HepG2 (cell line): ENCODE measurements around the gene AGO4. TPM values are rescaled to one million over a fixed set of nuclear protein-coding genes. Genes with fewer than 3 reads are reported as not detected.

Experiments
- CBFB ChIP-seq: sonication (generic); formaldehyde crosslinking; IDR thresholded peaks from 2 replicates; pipeline ENCODE4 v1.4.0; 2020; ENCODE audit warnings: missing genetic modification reagents
- DMTF1 ChIP-seq: sonication (generic); formaldehyde crosslinking; IDR thresholded peaks from 2 replicates; pipeline ENCODE4 v1.4.0; 2020; ENCODE audit warnings: mild to moderate bottlenecking, missing genetic modification reagents
- E2F1 ChIP-seq: sonication (generic); formaldehyde crosslinking; IDR thresholded peaks from 2 replicates; pipeline ENCODE4 v1.5.0; 2020; ENCODE audit warnings: missing genetic modification reagents
- ELF3 ChIP-seq: IDR thresholded peaks from 2 replicates; pipeline ENCODE4 v1.6.1; 2016; ENCODE audit warnings: missing genetic modification reagents, missing compliant biosample characterization
- HOXA3 ChIP-seq: sonication (generic); formaldehyde crosslinking; IDR thresholded peaks from 2 replicates; pipeline ENCODE4 v1.5.0; 2020; ENCODE audit warnings: missing genetic modification reagents
- JUNB ChIP-seq: sonication (generic); formaldehyde crosslinking; IDR thresholded peaks from 2 replicates; pipeline ENCODE4 v1.8.0; 2022; ENCODE audit warnings: missing genetic modification reagents, mild to moderate bottlenecking, borderline replicate concordance
- MTERF4 ChIP-seq: sonication (generic); formaldehyde crosslinking; IDR thresholded peaks from 2 replicates; pipeline ENCODE4 v1.8.0; 2023; ENCODE audit warnings: mild to moderate bottlenecking, missing genetic modification reagents
- PITX1 ChIP-seq: sonication (generic); formaldehyde crosslinking; IDR thresholded peaks from 2 replicates; pipeline ENCODE4 v1.5.1; 2020; ENCODE audit warnings: mild to moderate bottlenecking, missing genetic modification reagents
- ZFP36 ChIP-seq: fragments of 150-350 bp; IDR thresholded peaks from 2 replicates; pipeline ENCODE4 v1.6.1; 2018; ENCODE audit warnings: borderline replicate concordance, low read length, low read depth; ENCODE audit not compliant: partially characterized antibody
- ZHX2 ChIP-seq, 2 experiments: sonication (generic) in 1 of 2; formaldehyde crosslinking in 1 of 2; IDR thresholded peaks; 2 replicates each; pipeline versions ENCODE4 v1.6.1 to v1.9.0; 2014 to 2022; ENCODE audit warnings: antibody characterized with exemption in 1 of 2, borderline replicate concordance in 1 of 2, inconsistent platforms in 1 of 2, low read depth in 1 of 2, missing genetic modification reagents in 1 of 2
- ZNF430 ChIP-seq: sonication (generic); formaldehyde crosslinking; IDR thresholded peaks from 2 replicates; pipeline ENCODE4 v1.9.0; 2021; ENCODE audit warnings: mild to moderate bottlenecking, missing genetic modification reagents
- ZNF546 ChIP-seq: sonication (generic); formaldehyde crosslinking; conservative IDR thresholded peaks from 2 replicates; pipeline ENCODE4 v1.8.1; 2023; ENCODE audit warnings: mild to moderate bottlenecking, missing genetic modification reagents
- ZNF850 ChIP-seq: sonication (generic); formaldehyde crosslinking; conservative IDR thresholded peaks from 2 replicates; pipeline ENCODE4 v1.9.0; 2021; ENCODE audit warnings: mild to moderate bottlenecking, missing genetic modification reagents
- polyA plus RNA-seq, 8 experiments: library from polyadenylated mRNA; depleted of rRNA in 3 of 8; stranded (reverse) in 7 of 8; unstranded in 1 of 8; fragments of >200 nt; fragmentation: Illumina TruSeq in 4 of 8; extraction: Trizol in 4 of 8; gene quantifications; 2 replicates each; pipeline versions ENCODE4 v1.2.1 to v1.2.3, GENCODE V29; 2011 to 2016; ENCODE audit warnings: low read depth in 4 of 8, missing spikeins in 1 of 8, mixed read lengths in 1 of 8; ENCODE audit not compliant: insufficient read depth in 1 of 8
- total RNA-seq, 5 experiments: library from RNA; depleted of rRNA; stranded (reverse); fragments of >200 nt; fragmentation: Illumina TruSeq; extraction: Trizol; gene quantifications; 2 replicates each; pipeline ENCODE4 v1.2.3, GENCODE V29; 2016; ENCODE audit warnings: low read depth in 1 of 5

AGO4 gene
- total and polyA plus RNA-seq, 2 of the 13 experiments (the other 11 are each of a cell fraction or from before 2014, with no cell fraction given), result 6.0 to 13.8 TPM

- no peak for TF ChIP-seq ZHX2 (IDR thresholded peaks at IDR 0.05; ENCODE audit: low read depth)
- TF ChIP-seq ZHX2 (CRISPR knock-in tag; IDR thresholded peaks at IDR 0.05; ENCODE audit: borderline replicate concordance), result no peak
- TF ChIP-seq PITX1, result peak; percentile 81
- TF ChIP-seq CBFB (CRISPR knock-in tag), result no peak
- no peak for TF ChIP-seq MTERF4 (CRISPR knock-in tag)
- peak; percentile 31; the same call in 1 of the 2 replicates for TF ChIP-seq HOXA3 (CRISPR knock-in tag)
- no peak for TF ChIP-seq JUNB (CRISPR knock-in tag)
- TF ChIP-seq ELF3 (CRISPR knock-in tag), result peak; percentile 56; the same call in 1 of the 2 replicates
- peak; percentile 73; the same call in 1 of the 2 replicates for TF ChIP-seq ZNF430 (CRISPR knock-in tag)
- no peak for TF ChIP-seq ZFP36
- TF ChIP-seq DMTF1 (CRISPR knock-in tag), result no peak
- TF ChIP-seq ZNF850 (CRISPR knock-in tag), result no peak
- no peak for TF ChIP-seq ZNF546 (CRISPR knock-in tag)
- no peak for TF ChIP-seq E2F1
Observed at GRCh38 chr1:35769188-35769758, 38.5 kb upstream of the AGO4 start (continued).
